Spleen (tissue), 11 donors: ENCODE data around the gene IDUA. TPM values are rescaled to one million over a fixed set of nuclear protein-coding genes. Genes with fewer than 3 reads are reported as not detected.

ENCODE experiments used
- DNase-seq: peaks from one replicate; pipeline ENCODE4 v3.0.0-alpha.2; 2020
- H3K27ac ChIP-seq, 8 donors: fragments of 200-600 bp; sonication (generic) in 7 of 8; 1 replicate in 4 of 8; 2 replicates in 4 of 8; pipeline versions ENCODE4 v1.5.0 to v1.8.0; 2016 to 2021; ENCODE audit warnings: inconsistent platforms in 4 of 8, mild to moderate bottlenecking in 4 of 8, moderate library complexity in 1 of 8
- H3K27me3 ChIP-seq, 7 donors: fragments of 200-600 bp; sonication (generic) in 6 of 7; replicated peaks in 1 of 7; 1 replicate in 4 of 7; 2 replicates in 3 of 7; pipeline versions ENCODE4 v1.5.0 to v1.8.0; 2016 to 2021; ENCODE audit warnings: inconsistent platforms in 3 of 7, mild to moderate bottlenecking in 1 of 7
- H3K36me3 ChIP-seq, 6 donors: fragments of 200-600 bp; sonication (generic) in 5 of 6; 1 replicate in 4 of 6; 2 replicates in 2 of 6; pipeline versions ENCODE4 v1.5.0 to v1.8.0; 2016 to 2021; ENCODE audit warnings: inconsistent platforms in 2 of 6
- H3K4me1 ChIP-seq, 6 donors: fragments of 200-600 bp; sonication (generic) in 5 of 6; 1 replicate in 3 of 6; 2 replicates in 3 of 6; pipeline versions ENCODE4 v1.5.0 to v1.8.0; 2016 to 2021; ENCODE audit warnings: inconsistent platforms in 3 of 6
- H3K4me3 ChIP-seq, 8 donors: fragments of 200-600 bp; sonication (generic) in 7 of 8; 1 replicate in 4 of 8; 2 replicates in 4 of 8; pipeline versions ENCODE4 v1.5.0 to v1.8.0; 2016 to 2021; ENCODE audit warnings: inconsistent platforms in 4 of 8, mild to moderate bottlenecking in 4 of 8, moderate library complexity in 2 of 8
- H3K9me3 ChIP-seq, 8 donors: fragments of 200-600 bp; sonication (generic) in 7 of 8; 1 replicate in 4 of 8; 2 replicates in 4 of 8; pipeline versions ENCODE4 v1.5.0 to v1.8.0; 2016 to 2021; ENCODE audit warnings: inconsistent platforms in 4 of 8
- POLR2A ChIP-seq, 3 donors: fragments of 450-650 bp; IDR thresholded peaks; one replicate each; pipeline ENCODE4 v1.5.1; 2017; ENCODE audit warnings: antibody characterized with exemption in 3 of 3, mild to moderate bottlenecking in 1 of 3
- POLR2AphosphoS5 ChIP-seq, 3 donors: sonication (generic); formaldehyde crosslinking; IDR thresholded peaks; one replicate each; pipeline ENCODE4 v1.5.1; 2017; ENCODE audit warnings: antibody characterized with exemption in 3 of 3
- WGBS, 5 donors: extraction: QIAGEN DNeasy Blood & Tissue Kit in 3 of 5; methylation state at CpG; one replicate each; pipeline versions ENCODE4 v1.1.5 to v1.1.7; 2013 to 2018; 5-methylcytosine and 5-hydroxymethylcytosine counted together
- intact Hi-C: fragments of 100-400 bp; cut with DNase I; formaldehyde crosslinking; loops from one replicate; pipeline ENCODE4 v1.15.0; 2023; ENCODE audit warnings: low total_unique reads
- polyA plus RNA-seq, 3 donors: library from polyadenylated mRNA; stranded (reverse); fragments of 200-250 nt; gene quantifications; one replicate each; pipeline ENCODE4 v1.2.1, GENCODE V29; 2013
- total RNA-seq, 7 donors: library from RNA; depleted of rRNA in 3 of 7; stranded (reverse); fragments of >200 nt in 3 of 7; fragmentation: NEBNext Ultra II Directional in 4 of 7; extraction: Animal tissue kit (Norgen Biotek cat#: 25700) in 4 of 7; gene quantifications; one replicate each; pipeline versions ENCODE4 v1.1.0 to v1.2.1, GENCODE V29; 2016 to 2021
- TF ChIP-seq, protein P1 (sequence below), 11 experiments: fragments of 200-600 bp in 7 of 11; fragments of 450-650 bp in 4 of 11; sonication (generic) in 4 of 11; IDR thresholded peaks in 8 of 11; conservative IDR thresholded peaks in 3 of 11; 1 replicate in 7 of 11; 2 replicates in 4 of 11; pipeline versions ENCODE4 v1.4.0 to v1.8.0; 2016 to 2021; ENCODE audit warnings: antibody characterized with exemption in 11 of 11, inconsistent platforms in 4 of 11, mild to moderate bottlenecking in 1 of 11
- donor health status: healthy with polysubstance abuse.
- donor health status: DM: no; HTN: no; CAD: no; lungs with moderate emphysema.
- donor health status: DM: no; HTN: no; CAD: no.
- donor health status: Bipolar disorder and iron deficiency.
- donor health status: healthy.
- donor health status: DM: no; HTN: no; CAD: no.
- donor health status: DM: yes; HTN: yes; CAD: no.

The IDUA gene
- total and polyA plus RNA-seq, 10 donors = 11.5 to 58.3 (median 24.4) TPM

DNA sequence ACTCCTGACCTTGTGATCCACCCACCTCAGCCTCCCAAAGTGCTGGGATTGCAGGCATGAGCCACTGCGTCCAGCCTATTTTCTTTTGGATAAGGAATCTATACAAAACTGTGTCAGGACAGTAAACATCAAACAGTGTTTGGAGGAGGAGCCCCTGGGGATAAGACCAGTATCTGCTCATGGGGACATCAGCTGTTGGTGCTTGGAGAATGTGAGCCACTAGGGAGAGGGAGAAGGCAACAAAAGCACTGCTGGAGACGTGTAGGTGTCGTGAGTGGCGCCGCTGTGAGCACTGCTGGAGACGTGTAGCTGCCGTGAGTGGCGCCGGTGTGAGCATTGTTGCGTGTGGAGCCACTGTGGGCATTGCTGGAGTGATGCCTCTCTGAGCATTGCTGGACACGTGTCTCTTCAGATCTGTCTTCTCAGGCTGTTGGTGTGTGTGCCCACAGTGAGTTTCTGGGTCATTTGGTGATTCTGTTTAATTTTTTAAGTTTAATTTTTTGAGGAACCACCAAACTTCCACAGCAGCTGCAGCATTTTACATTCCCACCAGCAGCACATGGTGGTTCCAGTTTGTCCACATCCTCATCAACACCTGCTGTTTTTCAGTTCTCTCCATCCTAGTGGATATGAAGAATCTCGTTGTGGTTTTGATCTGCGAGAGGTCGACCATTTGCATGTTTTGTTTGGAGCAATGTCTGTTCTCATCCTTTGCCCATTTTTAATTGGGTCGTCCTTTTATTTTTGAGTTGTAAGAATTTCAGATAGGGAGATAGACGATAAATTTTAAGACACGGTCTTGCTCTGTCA is 32.4 kb upstream of the IDUA start:
- peaks cover 0 to 83% (median 42%) of the 10 kb centered on the region in 6 donors for H3K36me3 ChIP-seq

DNA sequence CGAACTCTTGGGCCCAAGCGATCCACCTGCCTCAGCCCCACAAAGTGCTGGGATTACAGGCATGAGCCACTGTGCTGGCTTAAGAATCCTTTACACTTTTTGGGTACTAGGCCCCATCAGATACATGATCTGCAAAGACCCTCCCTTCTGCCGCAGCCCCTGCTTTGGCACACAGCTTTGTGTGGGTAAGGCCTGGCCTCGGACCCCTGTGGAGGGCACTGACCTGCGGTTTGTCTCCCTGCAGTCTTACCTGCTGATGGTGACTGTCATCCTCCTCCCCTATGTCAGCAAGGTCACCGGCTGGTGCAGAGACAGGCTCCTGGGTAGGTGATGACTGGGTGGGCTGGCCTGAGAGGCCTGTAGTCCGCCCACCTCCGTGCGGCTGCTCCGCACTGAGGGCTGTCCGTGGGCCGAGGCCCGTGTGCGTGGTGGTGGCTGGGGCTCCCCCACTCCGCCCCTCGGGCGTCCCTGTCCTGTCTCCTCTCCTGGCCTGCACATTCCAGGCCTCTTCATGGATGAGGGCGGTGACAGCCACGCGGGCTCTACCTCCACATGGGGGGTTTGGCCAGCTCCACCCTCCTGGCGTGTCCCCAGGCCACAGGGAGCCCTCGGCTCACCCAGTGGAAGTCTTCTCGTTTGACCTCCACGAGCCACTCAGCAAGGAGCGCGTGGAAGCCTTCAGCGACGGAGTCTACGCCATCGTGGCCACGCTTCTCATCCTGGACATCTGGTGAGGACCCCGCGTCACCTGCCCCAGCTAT is 31.5 kb upstream of the IDUA start:
- 94 to 96% (median 95%) methylated on average over 20 to 33 of the region's 33 CpGs for WGBS, 5 donors
- peaks cover 0 to 92% (median 48%) of the 10 kb centered on the region in 6 donors for H3K36me3 ChIP-seq
- TF ChIP-seq POLR2AphosphoS5 (IDR thresholded peaks at IDR 0.05) = peak in 1 of 3 donors; percentile 46
- TF ChIP-seq, protein P1, sequence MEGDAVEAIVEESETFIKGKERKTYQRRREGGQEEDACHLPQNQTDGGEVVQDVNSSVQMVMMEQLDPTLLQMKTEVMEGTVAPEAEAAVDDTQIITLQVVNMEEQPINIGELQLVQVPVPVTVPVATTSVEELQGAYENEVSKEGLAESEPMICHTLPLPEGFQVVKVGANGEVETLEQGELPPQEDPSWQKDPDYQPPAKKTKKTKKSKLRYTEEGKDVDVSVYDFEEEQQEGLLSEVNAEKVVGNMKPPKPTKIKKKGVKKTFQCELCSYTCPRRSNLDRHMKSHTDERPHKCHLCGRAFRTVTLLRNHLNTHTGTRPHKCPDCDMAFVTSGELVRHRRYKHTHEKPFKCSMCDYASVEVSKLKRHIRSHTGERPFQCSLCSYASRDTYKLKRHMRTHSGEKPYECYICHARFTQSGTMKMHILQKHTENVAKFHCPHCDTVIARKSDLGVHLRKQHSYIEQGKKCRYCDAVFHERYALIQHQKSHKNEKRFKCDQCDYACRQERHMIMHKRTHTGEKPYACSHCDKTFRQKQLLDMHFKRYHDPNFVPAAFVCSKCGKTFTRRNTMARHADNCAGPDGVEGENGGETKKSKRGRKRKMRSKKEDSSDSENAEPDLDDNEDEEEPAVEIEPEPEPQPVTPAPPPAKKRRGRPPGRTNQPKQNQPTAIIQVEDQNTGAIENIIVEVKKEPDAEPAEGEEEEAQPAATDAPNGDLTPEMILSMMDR (IDR thresholded peaks at IDR 0.05 in 8 of 11, conservative IDR thresholded peaks at IDR 0.05 in 3 of 11) = no peak
- H3K9me3 ChIP-seq = no peaks in the 10 kb centered on the region
- no peak overlapping the region for H3K4me3 ChIP-seq
- H3K4me1 ChIP-seq = no peaks in the 10 kb centered on the region
- intact Hi-C loops = no loop called here
- no peak overlapping the region for H3K27ac ChIP-seq
- peak; percentile 59 for DNase-seq
- H3K27me3 ChIP-seq = no peaks in the 10 kb centered on the region

More for the DNA sequence above, 32.4 kb upstream of the IDUA start:
- 89 to 94% (median 92%) methylated on average over 17 of the region's 17 CpGs for WGBS, 5 donors
- intact Hi-C loops = no loop called here
- Histone ChIP-seq H3K9me3 (no peaks in the 10 kb centered on the region), H3K4me3 (no peak overlapping the region), H3K27me3 (no peaks in the 10 kb centered on the region), H3K27ac (no peak overlapping the region), H3K4me1 (no peaks in the 10 kb centered on the region)
- no peak for DNase-seq
- TF ChIP-seq POLR2AphosphoS5 (IDR thresholded peaks at IDR 0.05) (peak in 1 of 3 donors; percentile 17), POLR2A (IDR thresholded peaks at IDR 0.05) (no peak)
- TF ChIP-seq, protein P1 (IDR thresholded peaks at IDR 0.05 in 8 of 11, conservative IDR thresholded peaks at IDR 0.05 in 3 of 11) = no peak

DNA sequence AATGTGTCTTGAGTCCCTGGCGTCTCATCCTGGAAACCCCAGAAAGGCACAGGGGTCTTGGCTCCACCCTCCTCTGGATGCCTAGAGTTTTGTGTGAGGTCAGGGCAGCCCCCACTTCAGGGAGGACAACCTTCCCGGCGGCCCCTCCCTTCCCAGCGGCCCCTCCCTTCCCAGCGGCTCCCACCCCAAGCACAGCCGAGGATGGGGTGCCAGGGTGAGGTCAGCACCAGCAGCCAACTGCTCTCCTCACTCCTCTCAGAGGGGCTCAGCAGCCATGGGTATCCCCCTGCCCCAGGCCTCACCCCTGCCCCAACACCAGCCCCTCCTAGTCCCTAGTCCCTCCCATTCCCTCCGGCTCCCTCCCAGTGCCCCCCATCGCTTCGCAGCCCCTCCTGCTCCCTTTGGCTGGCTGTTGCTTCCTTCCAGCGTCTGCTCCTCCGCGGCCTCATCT is 30.9 kb upstream of the IDUA start:
- Histone ChIP-seq H3K27ac (no peak overlapping the region), H3K36me3 (peaks cover 0 to 98% (median 54%) of the 10 kb centered on the region in 6 donors), H3K27me3 (no peaks in the 10 kb centered on the region), H3K9me3 (no peaks in the 10 kb centered on the region), H3K4me3 (no peak overlapping the region), H3K4me1 (no peaks in the 10 kb centered on the region)
- peak; percentile 68 for DNase-seq
- TF ChIP-seq, protein P1 (IDR thresholded peaks at IDR 0.05 in 8 of 11, conservative IDR thresholded peaks at IDR 0.05 in 3 of 11) = no peak
- TF ChIP-seq POLR2AphosphoS5 (IDR thresholded peaks at IDR 0.05) = no peak
- TF ChIP-seq POLR2A (IDR thresholded peaks at IDR 0.05) = no peak
- WGBS, 5 donors = 81 to 86% (median 83%) methylated on average over 9 to 12 of the region's 12 CpGs
- intact Hi-C loops = no loop called here
